Uterus (tissue), 2 donors: ENCODE data around the gene TET2.

Experiments used
- CTCF ChIP-seq, 4 experiments: fragments of 200-600 bp in 2 of 4; fragments of 450-650 bp in 2 of 4; sonication (generic) in 2 of 4; IDR thresholded peaks; one replicate each; pipeline ENCODE4 v1.5.1; 2016 to 2019; ENCODE audit warnings: antibody characterized with exemption in 4 of 4, mild to moderate bottlenecking in 2 of 4, moderate library complexity in 1 of 4
- POLR2A ChIP-seq, 2 donors: fragments of 450-650 bp; IDR thresholded peaks; one replicate each; pipeline ENCODE4 v1.6.1; 2016; ENCODE audit warnings: antibody characterized with exemption in 2 of 2, mild to moderate bottlenecking in 1 of 2, moderate library complexity in 1 of 2

GRCh38 chr4:105207386-105207785, 60.7 kb downstream of the TET2 start:
- no peak for TF ChIP-seq CTCF (IDR thresholded peaks at IDR 0.05)
- TF ChIP-seq POLR2A (IDR thresholded peaks at IDR 0.05), result no peak
